Bronchial epithelial cell (primary cell): ENCODE data around the gene RBM47. TPM values are rescaled to one million over a fixed set of nuclear protein-coding genes. Genes with fewer than 3 reads are reported as not detected.
A peak's percentile ranks its signal among the peaks of the same experiment; 100 is the strongest.

Experiments used
- DNase-seq: peaks from one replicate; pipeline ENCODE4 v3.0.0-alpha.2; 2010; ENCODE audit warnings: low read depth
- FAIRE-seq: peaks from 2 replicates; lab custom pipeline; 2011; peaks lifted over from hg19 to GRCh38; lab: Jason Lieb, UNC
- H3K27me3 ChIP-seq: 2 replicates; pipeline ENCODE4 v1.5.1; 2011; ENCODE audit warnings: low read length; ENCODE audit not compliant: control insufficient read depth, insufficient read depth
- H3K36me3 ChIP-seq: 2 replicates; pipeline ENCODE4 v1.5.1; 2011; ENCODE audit warnings: low read length; ENCODE audit not compliant: control insufficient read depth, insufficient read depth
- H3K4me3 ChIP-seq: 2 replicates; pipeline ENCODE4 v1.5.1; 2011; ENCODE audit warnings: mild to moderate bottlenecking, low read depth, low read length, control low read depth
- total RNA-seq: library from RNA; depleted of rRNA; stranded (reverse); fragments of >200 nt; gene quantifications from 2 replicates; pipeline ENCODE4 v1.2.1, GENCODE V29; 2014
- TF ChIP-seq, protein P1 (sequence below): IDR thresholded peaks from 2 replicates; pipeline ENCODE4 v1.5.1; 2011; ENCODE audit warnings: mild to moderate bottlenecking, moderate library complexity, low read length, control low read depth, inconsistent platforms; ENCODE audit not compliant: insufficient read depth, severe bottlenecking

The RBM47 gene
- total RNA-seq, 1 donor from 2014 or later, result 35.0 TPM

DNA sequence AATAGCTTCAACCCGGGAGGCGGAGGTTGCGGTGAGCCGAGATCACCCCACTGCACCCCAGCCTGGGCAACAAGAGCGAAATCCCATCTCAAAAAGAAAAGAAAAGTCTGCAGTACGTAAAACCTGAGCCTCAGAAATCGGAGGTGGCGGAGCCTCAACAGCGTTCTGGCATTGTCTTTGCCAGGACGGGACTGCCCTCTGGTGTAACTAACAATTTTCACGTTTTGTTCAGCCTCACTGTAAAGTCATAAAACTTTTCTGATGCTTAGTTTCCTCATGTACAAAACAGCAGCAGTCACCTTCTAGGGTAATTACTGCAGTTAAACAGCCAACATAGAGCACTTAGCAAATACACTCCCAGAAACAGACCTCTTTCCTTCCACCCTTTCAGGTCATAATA is 121.7 kb downstream of the RBM47 start:
- FAIRE-seq (no peak), DNase-seq (no peak)
- H3K36me3 ChIP-seq, result peaks cover 1% of the 10 kb centered on the region
- no peaks in the 10 kb centered on the region for H3K27me3 ChIP-seq
- no peak overlapping the region for H3K4me3 ChIP-seq
- TF ChIP-seq, protein P1, sequence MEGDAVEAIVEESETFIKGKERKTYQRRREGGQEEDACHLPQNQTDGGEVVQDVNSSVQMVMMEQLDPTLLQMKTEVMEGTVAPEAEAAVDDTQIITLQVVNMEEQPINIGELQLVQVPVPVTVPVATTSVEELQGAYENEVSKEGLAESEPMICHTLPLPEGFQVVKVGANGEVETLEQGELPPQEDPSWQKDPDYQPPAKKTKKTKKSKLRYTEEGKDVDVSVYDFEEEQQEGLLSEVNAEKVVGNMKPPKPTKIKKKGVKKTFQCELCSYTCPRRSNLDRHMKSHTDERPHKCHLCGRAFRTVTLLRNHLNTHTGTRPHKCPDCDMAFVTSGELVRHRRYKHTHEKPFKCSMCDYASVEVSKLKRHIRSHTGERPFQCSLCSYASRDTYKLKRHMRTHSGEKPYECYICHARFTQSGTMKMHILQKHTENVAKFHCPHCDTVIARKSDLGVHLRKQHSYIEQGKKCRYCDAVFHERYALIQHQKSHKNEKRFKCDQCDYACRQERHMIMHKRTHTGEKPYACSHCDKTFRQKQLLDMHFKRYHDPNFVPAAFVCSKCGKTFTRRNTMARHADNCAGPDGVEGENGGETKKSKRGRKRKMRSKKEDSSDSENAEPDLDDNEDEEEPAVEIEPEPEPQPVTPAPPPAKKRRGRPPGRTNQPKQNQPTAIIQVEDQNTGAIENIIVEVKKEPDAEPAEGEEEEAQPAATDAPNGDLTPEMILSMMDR, result no peak

DNA sequence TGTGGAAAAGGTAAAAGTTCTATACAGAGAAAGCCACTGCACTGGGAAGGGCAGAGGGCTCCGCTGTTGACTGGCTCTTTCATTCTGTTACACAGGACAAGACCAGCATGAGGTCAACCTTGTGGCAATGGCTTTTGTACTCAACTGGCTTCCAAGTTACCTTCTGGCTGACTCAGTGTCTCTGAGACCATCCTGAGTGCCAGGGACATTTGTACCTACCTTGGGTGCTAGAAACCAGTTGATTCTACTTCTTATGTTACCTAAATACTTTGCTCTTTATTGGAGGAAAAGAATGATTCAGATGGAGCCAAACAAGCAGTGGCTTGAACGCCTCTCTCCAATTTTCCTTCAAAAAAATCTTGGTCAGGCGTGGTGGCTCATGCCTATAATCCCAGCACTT is 123.2 kb downstream of the RBM47 start:
- peak; percentile 86 for DNase-seq
- Histone ChIP-seq H3K4me3 (no peak overlapping the region), H3K27me3 (no peaks in the 10 kb centered on the region), H3K36me3 (peaks cover 1% of the 10 kb centered on the region)
- TF ChIP-seq, protein P1, result no peak
- no peak for FAIRE-seq

DNA sequence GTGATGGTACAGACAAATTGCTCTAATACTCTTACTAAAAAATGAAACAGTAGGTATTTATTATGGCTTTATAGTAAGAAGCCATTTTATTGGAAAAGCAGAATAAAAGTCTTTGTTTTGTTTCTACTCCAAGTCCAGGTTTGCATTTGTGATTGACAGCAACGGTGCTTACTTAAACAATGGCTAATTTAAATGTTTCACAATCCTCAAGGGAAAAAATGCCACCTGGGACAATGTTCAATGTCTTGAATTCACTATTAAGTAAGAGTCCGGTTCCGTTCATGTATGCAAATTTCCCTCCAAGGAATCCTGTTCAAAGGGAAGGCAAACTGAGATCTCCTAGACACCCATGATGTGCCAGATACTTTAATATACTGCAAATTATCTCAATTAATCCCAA is 123.6 kb downstream of the RBM47 start:
- H3K27me3 ChIP-seq, result no peaks in the 10 kb centered on the region
- DNase-seq, result peak; percentile 57
- FAIRE-seq, result no peak
- TF ChIP-seq, protein P1, result no peak
- H3K4me3 ChIP-seq, result no peak overlapping the region
- peaks cover 1% of the 10 kb centered on the region for H3K36me3 ChIP-seq

DNA sequence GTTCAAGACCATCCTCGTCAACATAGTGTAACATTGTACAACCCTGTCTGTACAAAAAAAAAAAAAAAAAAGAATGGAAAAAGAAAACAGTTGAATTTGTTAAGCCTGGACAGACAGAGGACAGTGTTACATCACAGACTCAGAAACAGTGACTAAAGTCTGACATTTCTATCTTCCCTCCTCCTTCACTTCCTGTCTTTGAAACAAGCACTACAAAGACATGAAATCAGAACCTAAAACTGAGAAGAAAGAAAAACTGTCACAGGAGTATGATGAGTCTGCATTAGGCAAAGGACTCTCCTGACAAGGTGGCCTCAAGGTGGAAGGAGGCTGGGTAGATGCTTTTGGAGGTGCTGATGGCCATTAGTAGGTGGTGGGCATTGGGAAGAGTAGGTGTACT is 126.7 kb downstream of the RBM47 start:
- Histone ChIP-seq H3K36me3 (peaks cover 1% of the 10 kb centered on the region), H3K4me3 (no peak overlapping the region), H3K27me3 (no peaks in the 10 kb centered on the region)
- DNase-seq, result peak; percentile 50
- FAIRE-seq, result no peak
- TF ChIP-seq, protein P1, result no peak

DNA sequence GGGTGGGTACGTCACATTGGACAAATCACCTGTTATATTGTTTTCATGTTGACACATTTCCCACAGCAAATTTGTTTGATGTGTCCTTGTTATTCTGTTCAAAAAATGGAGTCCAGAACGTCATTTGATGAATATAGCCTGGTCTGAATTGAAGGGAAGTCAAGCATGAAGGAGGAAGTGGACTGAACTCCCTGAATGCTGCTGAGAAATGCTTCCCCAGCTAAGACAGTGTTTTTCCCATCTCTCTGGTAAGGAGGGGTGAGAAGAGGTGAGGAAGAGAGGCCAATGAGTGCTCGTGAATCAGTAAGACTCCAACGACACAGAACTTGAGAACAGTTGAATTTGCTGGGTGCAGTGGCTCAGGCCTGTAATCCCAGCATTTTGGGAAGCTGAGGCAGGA is 127.4 kb downstream of the RBM47 start:
- Histone ChIP-seq H3K4me3 (no peak overlapping the region), H3K36me3 (peaks cover 1% of the 10 kb centered on the region), H3K27me3 (no peaks in the 10 kb centered on the region)
- DNase-seq, result no peak
- no peak for FAIRE-seq
- TF ChIP-seq, protein P1, result no peak

DNA sequence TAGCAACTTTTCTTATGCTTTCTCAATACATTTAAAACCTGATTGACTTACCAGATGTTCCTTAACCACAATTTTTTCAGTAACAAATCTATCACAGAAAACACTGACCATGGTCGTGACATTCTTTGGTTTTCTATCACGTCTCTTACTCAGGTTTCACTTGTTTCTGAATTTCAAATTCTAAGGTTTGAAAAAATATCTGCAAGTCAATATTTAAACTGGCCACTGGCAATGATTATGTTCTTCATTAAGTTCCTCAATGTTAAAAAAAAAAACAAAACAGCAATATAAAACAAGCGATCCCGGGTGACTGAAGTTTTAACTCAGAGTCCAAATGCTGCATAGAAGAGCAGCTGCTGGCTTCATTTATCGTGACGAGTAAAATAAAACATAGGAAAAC is 128.9 kb downstream of the RBM47 start:
- peaks cover 1% of the 10 kb centered on the region for H3K36me3 ChIP-seq
- H3K27me3 ChIP-seq, result no peaks in the 10 kb centered on the region
- FAIRE-seq (no peak), DNase-seq (no peak)
- no peak overlapping the region for H3K4me3 ChIP-seq
- TF ChIP-seq, protein P1, result no peak
